GM18861 (cell line): ENCODE measurements around the gene MICALL2.

Experiments used
- ATAC-seq: cut with Tn5 transposase; IDR thresholded peaks from one replicate; pipeline ENCODE4 v1.9.1; 2021; ENCODE audit not compliant: unreplicated experiment

Gene MICALL2

GRCh38 chr7:1493571-1493970 is 34.3 kb upstream of the MICALL2 start:
- ATAC-seq: no peak

GRCh38 chr7:1493129-1493528 is 33.9 kb upstream of the MICALL2 start:
- no peak for ATAC-seq

- ATAC-seq: no peak
Measured at GRCh38 chr7:1492640-1493039, 33.4 kb upstream of the MICALL2 start.

GRCh38 chr7:1492221-1492620 is 33.0 kb upstream of the MICALL2 start:
- no peak for ATAC-seq

- no peak for ATAC-seq
Measured at GRCh38 chr7:1490837-1491236, 31.6 kb upstream of the MICALL2 start.

- no peak for ATAC-seq
Measured at GRCh38 chr7:1489336-1489735, 30.1 kb upstream of the MICALL2 start.

GRCh38 chr7:1488016-1488415 is 28.7 kb upstream of the MICALL2 start:
- ATAC-seq: no peak

GRCh38 chr7:1487466-1487865 is 28.2 kb upstream of the MICALL2 start:
- ATAC-seq: no peak

GRCh38 chr7:1486571-1486970 is 27.3 kb upstream of the MICALL2 start:
- ATAC-seq: no peak

- ATAC-seq: no peak
Measured at GRCh38 chr7:1485156-1485555, 25.9 kb upstream of the MICALL2 start.

- ATAC-seq: no peak
Measured at GRCh38 chr7:1484569-1484968, 25.3 kb upstream of the MICALL2 start.

- ATAC-seq: no peak
Measured at GRCh38 chr7:1483536-1484505, 24.6 kb upstream of the MICALL2 start.

- no peak for ATAC-seq
Measured at GRCh38 chr7:1483079-1483478, 23.8 kb upstream of the MICALL2 start.

GRCh38 chr7:1481300-1481699 is 22.0 kb upstream of the MICALL2 start:
- no peak for ATAC-seq

- no peak for ATAC-seq
Measured at GRCh38 chr7:1480670-1481069, 21.4 kb upstream of the MICALL2 start.

- ATAC-seq: no peak
Measured at GRCh38 chr7:1479287-1479686, 20.0 kb upstream of the MICALL2 start.

- ATAC-seq: no peak
Measured at GRCh38 chr7:1478480-1478879, 19.2 kb upstream of the MICALL2 start.

- no peak for ATAC-seq
Measured at GRCh38 chr7:1476859-1477258, 17.6 kb upstream of the MICALL2 start.

- ATAC-seq: no peak
Measured at GRCh38 chr7:1475991-1476390, 16.7 kb upstream of the MICALL2 start.

- ATAC-seq: no peak
Measured at GRCh38 chr7:1475393-1475792, 16.1 kb upstream of the MICALL2 start.

- ATAC-seq: no peak
Measured at GRCh38 chr7:1474736-1475135, 15.5 kb upstream of the MICALL2 start.

- no peak for ATAC-seq
Measured at GRCh38 chr7:1473864-1474512, 14.7 kb upstream of the MICALL2 start.
